ENCODE results near the gene SLC27A5.

- TF ChIP-seq EZH2 (IDR thresholded peaks at IDR 0.05; ENCODE audit: borderline replicate concordance, low read depth, low read length, severe bottlenecking) (no peak), CTCF (IDR thresholded peaks at IDR 0.05; ENCODE audit: borderline replicate concordance, extremely low read depth, low read length, poor library complexity, severe bottlenecking) (no peak)
These were observed 9.9 kb upstream of the SLC27A5 start for GRCh38 chr19:58521651-58522050.

Data from DND-41 (cell line).